ENCODE measurements around the gene WDR59. TPM values are rescaled to one million over a fixed set of nuclear protein-coding genes. Genes with fewer than 3 reads are reported as not detected.

WDR59 gene
- polyA plus RNA-seq, 1 experiment, result 48.1 TPM

GRCh38 chr16:74944466-74944865, 40.5 kb downstream of the WDR59 start:
- no peak for DNase-seq (ENCODE audit: low read depth, low spot score)
- no peak for TF ChIP-seq CTCF (IDR thresholded peaks at IDR 0.05; ENCODE audit: low read depth, low read length)
- POLR2A ChIA-PET, result interaction anchor here (0.8 kb wide), 1 partner anchor 11 kb away, joined by 6 read pairs; no protein-coding TSS in a partner anchor
- no peaks in the 10 kb centered on the region for H3K27me3 ChIP-seq (ENCODE audit: control insufficient read depth, insufficient read depth, low read length)
- no peak overlapping the region for H3K4me3 ChIP-seq (ENCODE audit: low read depth, low read length)
- CTCF ChIA-PET, result no interaction called here
- no peak overlapping the region for H3K27ac ChIP-seq (ENCODE audit: low read depth, low read length)
- no peaks in the 10 kb centered on the region for H3K9me3 ChIP-seq (ENCODE audit: control insufficient read depth, insufficient read depth, low read length)

- no peak for TF ChIP-seq CTCF (IDR thresholded peaks at IDR 0.05; ENCODE audit: low read depth, low read length)
- H3K27me3 ChIP-seq (ENCODE audit: control insufficient read depth, insufficient read depth, low read length), result no peaks in the 10 kb centered on the region
- no peak overlapping the region for H3K27ac ChIP-seq (ENCODE audit: low read depth, low read length)
- CTCF ChIA-PET, result interaction anchor here (1.0 kb wide), 1 partner anchor 168 kb away, joined by 7 read pairs; no protein-coding TSS in a partner anchor
- no peak for DNase-seq (ENCODE audit: low read depth, low spot score)
- POLR2A ChIA-PET, result interaction anchor here (0.8 kb wide), 1 partner anchor 10 kb away, joined by 6 read pairs; no protein-coding TSS in a partner anchor
- no peak overlapping the region for H3K4me3 ChIP-seq (ENCODE audit: low read depth, low read length)
- H3K9me3 ChIP-seq (ENCODE audit: control insufficient read depth, insufficient read depth, low read length), result no peaks in the 10 kb centered on the region
Measured at GRCh38 chr16:74942977-74943918, 41.7 kb downstream of the WDR59 start.

- ChIA-PET POLR2A (no interaction called here), CTCF (interaction anchor here (1.0 kb wide), 1 partner anchor 168 kb away, joined by 7 read pairs; no protein-coding TSS in a partner anchor)
- Histone ChIP-seq H3K27me3 (ENCODE audit: control insufficient read depth, insufficient read depth, low read length) (no peaks in the 10 kb centered on the region), H3K4me3 (ENCODE audit: low read depth, low read length) (no peak overlapping the region), H3K27ac (ENCODE audit: low read depth, low read length) (no peak overlapping the region), H3K9me3 (ENCODE audit: control insufficient read depth, insufficient read depth, low read length) (no peaks in the 10 kb centered on the region)
- TF ChIP-seq CTCF (IDR thresholded peaks at IDR 0.05; ENCODE audit: low read depth, low read length), result no peak
- no peak for DNase-seq (ENCODE audit: low read depth, low spot score)
Measured at GRCh38 chr16:74942566-74942965, 42.4 kb downstream of the WDR59 start.

GRCh38 chr16:74939688-74940087, 45.2 kb downstream of the WDR59 start:
- Histone ChIP-seq H3K27me3 (ENCODE audit: control insufficient read depth, insufficient read depth, low read length) (no peaks in the 10 kb centered on the region), H3K9me3 (ENCODE audit: control insufficient read depth, insufficient read depth, low read length) (no peaks in the 10 kb centered on the region), H3K4me3 (ENCODE audit: low read depth, low read length) (no peak overlapping the region), H3K27ac (ENCODE audit: low read depth, low read length) (no peak overlapping the region)
- DNase-seq (ENCODE audit: low read depth, low spot score), result no peak
- CTCF ChIA-PET, result no interaction called here
- POLR2A ChIA-PET, result no interaction called here
- no peak for TF ChIP-seq CTCF (IDR thresholded peaks at IDR 0.05; ENCODE audit: low read depth, low read length)
